Activated CD4-positive, alpha-beta T cell treated with anti-CD3 and anti-CD28 coated beads, Interleukin-2, amount 50 U/mL, for 4 hours (primary cell): ENCODE results near the gene SSR4.

Source experiments
- DNase-seq, 2 experiments: peaks; one replicate each; pipeline ENCODE4 v3.0.0-alpha.2; 2020

Gene SSR4

DNA sequence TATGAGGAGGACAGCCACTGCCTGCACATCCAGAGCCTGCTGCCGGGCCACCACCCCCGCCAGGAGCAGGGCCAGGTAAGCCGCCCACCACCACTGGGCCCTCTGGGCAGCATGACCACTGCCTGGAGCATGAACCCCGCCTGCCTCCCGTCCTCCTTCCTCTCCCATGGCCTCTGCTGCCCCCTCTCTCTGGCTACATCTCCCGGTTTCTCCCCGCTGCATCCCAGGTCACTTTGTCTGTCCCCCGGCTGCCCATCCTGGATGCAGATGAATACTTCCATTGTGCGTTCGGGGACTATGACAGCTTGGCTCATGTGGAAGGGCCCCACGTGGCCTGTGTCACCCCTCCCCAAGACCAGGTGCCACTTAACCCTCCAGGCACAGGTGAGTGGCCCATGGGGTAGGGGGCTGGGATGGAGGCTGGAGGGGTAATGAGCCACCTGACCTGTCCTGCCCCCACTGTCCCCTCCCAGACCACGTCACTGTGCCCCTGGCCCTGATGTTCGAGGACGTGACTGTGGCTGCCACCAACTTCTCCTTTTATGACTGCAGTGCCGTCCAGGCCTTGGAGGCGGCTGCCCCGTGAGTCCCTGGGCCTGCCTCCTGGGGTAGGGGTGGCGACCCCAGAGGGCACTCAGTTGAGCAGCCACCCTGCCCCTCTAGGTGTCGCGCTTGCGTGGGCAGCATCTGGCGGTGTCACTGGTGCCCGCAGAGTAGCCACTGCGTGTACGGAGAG is 24.4 kb upstream of the SSR4 start:
- DNase-seq: no peak

DNA sequence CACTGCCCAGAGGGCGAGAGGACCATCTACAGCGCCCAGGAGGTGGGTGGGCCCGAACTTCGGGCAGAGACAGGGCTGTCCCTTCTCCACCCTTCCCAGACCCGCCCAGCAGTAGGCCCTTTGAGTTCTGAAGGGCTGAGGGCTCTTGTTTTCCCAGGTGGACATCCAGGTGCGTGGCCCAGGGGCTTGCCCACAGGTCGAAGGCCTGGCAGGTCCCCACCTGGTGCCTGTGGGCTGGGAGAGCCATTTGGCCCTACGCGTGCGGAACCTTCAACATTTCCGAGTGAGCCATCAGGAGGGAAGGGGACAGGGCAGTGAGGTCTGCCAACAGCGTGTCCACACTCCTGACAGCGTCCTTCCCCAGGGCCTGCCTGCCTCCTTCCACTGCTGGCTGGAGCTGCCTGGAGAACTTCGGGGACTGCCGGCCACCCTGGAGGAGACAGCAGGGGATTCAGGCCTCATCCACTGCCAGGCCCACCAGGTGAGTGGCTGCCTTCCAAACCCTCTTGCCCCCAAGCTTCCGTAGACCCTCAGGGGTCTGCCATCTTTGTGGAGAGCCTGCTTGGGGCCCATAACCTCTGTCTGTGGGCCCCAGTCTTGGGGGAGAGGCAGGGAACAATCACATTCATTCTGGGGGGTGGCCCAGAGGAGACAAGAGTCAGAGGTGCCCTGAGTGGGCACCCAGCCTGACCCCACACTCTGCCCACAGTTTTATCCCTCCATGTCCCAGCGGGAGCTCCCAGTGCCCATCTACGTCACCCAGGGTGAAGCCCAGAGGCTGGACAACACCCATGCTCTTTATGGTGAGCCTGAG is 23.7 kb upstream of the SSR4 start:
- no peak for DNase-seq

DNA sequence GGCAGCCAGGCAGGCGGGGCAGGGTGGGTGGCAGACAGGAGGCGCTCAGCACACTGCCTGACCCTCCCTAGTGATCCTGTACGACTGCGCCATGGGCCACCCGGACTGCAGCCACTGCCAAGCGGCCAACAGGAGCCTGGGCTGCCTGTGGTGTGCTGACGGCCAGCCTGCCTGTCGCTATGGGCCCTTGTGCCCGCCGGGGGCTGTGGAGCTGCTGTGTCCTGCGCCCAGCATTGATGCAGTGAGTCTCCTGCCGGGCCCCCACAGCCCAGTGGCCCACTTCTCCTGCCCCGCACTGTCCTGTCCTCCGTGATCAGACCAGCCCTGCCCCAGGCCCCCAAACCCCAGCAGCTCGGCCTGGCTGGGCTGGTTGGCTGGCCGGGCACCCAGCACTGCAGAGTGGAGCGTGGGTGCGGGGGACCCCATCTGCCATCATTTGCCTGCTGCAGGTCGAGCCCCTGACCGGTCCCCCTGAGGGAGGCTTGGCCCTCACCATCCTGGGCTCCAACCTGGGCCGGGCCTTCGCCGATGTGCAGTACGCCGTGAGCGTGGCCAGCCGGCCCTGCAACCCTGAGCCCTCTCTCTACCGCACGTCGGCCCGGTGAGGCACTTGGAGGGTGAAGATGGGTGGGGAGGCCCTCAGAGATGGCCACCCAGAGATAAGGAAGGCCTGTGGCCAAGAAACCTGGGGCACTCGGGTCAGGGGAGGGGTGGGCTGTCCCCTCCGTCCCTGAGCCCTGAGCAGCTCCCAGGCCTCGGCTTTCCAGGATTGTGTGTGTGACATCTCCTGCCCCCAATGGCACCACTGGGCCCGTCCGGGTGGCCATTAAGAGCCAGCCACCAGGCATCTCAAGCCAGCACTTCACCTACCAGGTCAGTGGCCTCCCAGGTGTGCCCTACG is 22.8 kb upstream of the SSR4 start:
- no peak for DNase-seq

DNA sequence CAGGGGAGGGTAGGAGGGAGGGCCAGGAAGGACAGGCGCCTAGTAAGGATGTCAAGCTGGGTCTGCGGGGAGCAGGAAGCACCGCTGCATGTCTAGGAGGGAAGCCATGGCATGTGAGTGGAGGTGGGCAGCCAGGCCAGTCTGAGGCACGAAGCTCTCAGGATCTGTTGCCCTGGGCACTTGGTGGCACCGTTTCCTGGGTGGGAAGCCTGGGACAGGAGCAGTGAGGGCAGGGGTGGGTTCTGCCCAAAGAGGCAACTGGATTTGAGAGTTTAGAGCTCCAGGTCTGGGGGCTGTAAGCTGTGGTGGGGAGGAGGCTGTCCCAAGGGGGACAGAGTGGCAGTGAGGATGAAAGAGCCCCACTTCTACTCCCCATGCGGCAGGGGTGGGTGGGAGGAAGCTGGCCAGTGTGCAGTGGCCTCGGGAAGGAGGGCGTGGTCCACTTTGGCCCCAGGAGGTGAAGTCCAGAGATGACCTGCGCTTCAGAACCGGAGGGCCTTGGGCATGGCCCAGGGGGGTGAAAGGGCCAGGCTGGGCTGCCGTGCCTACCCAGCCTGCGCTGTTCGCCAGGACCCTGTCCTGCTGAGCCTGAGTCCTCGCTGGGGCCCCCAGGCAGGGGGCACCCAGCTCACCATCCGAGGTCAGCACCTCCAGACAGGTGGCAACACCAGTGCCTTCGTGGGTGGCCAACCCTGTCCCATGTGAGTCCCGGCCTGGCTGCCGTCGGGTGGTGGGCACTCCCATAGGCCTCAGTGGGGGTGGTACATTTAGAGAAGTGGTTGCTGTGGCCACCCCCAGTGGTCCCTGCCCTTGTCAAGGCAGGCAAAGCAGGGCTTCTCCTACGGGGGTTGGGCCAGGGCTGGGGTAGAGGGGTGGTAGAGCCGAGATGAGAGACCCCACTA is 21.9 kb upstream of the SSR4 start:
- DNase-seq: no peak

DNA sequence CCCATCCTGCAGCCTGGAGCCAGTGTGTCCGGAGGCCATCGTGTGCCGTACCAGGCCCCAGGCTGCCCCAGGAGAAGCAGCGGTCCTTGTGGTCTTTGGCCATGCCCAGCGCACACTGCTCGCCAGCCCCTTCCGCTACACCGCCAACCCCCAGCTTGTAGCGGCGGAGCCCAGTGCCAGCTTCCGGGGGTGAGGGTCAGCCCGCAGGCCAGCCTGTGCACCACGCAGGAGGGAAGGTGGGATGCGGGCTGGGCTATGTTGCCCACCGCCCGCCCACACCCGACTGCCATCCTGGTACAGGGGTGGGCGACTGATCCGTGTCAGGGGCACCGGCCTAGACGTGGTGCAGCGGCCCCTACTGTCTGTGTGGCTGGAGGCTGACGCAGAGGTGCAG is 21.3 kb upstream of the SSR4 start:
- no peak for DNase-seq

DNA sequence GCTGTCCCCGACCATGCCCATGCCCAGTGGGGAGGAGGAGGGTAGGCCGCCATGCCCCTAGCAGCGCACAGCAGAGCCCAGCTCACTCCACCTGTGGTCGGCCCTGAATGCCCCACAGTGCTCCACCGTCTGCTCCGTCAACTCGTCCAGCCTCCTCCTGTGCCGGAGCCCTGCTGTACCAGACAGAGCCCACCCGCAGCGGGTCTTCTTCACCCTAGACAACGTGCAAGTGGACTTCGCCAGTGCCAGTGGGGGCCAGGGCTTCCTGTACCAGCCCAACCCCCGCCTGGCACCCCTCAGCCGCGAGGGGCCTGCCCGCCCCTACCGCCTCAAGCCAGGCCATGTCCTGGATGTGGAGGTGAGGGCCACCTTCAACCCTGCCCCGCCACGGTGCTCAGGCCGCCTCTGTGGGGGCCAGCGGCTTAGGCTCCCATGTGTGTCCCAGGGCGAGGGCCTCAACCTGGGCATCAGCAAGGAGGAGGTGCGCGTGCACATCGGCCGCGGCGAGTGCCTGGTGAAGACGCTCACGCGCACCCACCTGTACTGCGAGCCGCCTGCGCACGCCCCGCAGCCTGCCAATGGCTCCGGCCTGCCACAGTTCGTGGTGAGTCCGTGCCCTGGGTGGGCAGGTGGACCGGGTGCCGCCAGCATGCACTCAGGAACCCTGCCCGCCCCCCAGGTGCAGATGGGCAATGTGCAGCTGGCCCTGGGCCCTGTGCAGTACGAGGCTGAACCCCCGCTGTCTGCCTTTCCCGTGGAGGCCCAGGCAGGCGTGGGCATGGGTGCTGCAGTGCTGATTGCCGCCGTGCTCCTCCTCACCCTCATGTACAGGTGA is 20.5 kb upstream of the SSR4 start:
- DNase-seq: no peak

DNA sequence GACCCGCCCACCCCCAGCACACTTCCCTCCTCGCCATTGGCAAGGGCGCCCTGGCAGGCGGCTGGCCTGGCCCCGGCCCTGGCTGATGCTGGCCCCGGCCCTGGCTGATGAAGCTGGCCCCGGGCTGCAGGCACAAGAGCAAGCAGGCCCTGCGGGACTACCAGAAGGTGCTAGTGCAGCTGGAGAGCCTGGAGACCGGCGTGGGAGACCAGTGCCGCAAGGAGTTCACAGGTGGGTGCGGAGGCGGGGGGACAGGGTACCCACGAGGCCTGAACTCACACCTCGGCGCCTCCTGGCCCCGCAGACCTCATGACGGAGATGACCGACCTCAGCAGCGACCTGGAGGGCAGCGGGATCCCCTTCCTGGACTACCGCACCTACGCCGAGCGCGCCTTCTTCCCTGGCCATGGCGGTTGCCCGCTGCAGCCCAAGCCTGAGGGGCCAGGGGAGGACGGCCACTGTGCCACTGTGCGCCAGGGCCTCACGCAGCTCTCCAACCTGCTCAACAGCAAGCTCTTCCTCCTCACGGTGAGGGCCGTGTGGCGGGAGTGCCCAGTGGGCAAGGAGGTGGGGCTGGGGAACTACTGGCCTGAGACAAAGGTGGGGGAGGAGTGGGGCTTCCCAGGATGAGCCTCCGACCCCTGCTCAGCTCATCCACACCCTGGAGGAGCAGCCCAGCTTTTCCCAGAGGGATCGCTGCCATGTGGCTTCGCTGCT is 19.7 kb upstream of the SSR4 start:
- DNase-seq: no peak

DNA sequence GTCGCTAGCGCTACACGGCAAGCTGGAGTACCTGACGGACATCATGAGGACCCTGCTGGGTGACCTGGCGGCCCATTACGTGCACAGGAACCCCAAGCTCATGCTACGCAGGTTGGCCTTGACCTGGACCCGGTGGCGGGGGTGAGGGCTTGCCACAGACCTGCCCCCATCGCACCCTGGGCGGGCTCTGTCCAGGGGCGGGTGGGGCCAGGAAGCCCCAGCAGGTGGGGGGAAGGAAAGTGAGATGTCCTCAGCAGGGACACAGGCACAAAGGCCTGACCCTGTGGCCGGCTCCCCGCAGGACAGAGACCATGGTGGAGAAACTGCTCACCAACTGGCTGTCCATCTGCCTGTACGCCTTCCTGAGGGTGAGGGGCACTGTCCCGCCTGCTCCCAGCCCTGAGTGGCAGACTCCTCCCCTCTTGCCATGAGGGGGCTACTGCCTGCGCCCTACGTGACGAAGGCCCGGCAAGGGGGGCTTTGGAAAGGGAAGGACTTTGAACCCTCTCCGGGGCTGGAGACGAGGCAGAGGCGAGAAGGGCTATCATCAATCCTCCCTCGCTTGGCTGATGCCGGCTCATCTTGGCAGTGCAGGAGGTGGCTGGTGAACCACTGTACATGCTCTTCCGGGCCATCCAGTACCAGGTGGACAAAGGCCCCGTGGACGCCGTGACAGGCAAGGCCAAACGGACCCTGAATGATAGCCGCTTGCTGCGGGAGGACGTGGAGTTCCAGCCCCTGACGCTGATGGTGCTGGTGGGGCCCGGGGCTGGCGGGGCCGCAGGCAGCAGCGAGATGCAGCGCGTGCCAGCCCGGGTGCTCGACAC is 19.0 kb upstream of the SSR4 start:
- DNase-seq: no peak

DNA sequence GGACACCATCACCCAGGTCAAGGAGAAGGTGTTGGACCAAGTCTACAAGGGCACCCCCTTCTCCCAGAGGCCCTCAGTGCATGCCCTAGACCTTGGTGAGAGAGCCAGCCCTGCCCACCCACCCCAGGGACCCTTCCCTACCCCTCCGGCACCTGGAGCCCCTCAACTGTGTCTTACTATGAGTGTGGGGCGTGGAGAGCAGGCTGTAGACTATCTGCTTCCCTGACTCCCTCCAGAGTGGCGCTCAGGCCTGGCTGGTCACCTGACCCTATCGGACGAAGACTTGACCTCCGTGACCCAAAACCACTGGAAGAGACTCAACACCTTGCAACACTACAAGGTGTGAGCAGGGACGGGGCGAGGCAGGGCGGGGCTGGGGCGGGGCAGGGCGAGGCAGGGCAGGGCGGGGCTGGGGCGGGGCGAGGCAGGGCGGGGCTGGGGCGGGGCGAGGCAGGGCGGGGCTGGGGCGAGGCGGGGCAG is 18.3 kb upstream of the SSR4 start:
- DNase-seq: no peak

DNA sequence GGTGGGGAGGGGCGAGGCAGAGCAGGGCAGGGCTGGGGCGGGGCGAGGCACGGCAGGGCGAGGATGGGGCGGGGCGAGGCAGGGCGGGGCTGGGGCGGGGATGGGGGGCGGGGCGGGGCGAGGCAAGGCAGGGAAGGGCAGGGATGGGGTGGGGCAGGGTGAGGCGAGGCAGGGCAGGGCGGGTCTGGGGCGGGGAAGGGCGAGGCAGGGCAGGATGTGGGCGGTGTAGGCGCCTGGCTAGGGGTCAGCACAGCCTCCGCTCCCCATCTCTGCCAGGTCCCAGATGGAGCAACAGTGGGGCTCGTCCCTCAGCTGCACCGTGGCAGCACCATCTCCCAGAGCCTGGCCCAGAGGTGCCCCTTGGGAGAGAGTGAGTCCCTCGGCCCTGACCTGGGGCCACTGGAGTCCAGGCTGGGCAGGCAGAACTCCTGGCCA is 17.8 kb upstream of the SSR4 start:
- no peak for DNase-seq

DNA sequence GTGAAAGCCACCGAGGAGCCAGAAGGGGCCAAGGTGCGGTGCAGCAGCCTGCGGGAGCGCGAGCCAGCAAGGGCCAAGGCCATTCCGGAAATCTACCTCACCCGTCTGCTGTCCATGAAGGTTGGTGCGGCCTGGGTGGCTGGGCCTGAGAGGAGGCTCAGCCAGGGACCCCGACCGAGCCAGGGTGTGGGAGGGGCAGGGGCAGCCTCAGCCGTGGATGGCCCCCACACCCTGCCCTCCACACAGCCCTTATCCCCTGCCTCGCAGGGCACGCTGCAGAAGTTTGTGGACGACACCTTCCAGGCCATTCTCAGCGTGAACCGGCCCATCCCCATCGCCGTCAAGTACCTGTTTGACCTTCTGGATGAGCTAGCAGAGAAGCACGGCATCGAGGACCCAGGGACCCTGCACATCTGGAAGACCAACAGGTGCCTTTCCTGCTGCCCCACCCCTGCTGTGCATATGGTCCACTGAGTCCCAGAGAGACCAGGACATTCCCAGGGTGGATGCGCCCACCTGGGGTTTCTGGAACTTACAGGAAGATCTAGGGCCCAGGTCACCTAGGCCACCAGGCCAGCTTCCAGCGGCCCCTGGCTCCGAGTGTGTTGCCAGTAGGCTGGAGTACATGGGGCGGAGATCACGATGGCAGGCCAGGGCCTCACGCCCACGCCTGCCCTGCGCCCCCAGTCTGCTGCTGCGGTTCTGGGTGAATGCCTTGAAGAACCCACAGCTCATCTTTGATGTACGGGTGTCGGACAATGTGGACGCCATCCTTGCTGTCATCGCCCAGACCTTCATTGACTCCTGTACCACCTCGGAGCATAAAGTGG is 17.0 kb upstream of the SSR4 start:
- no peak for DNase-seq

DNA sequence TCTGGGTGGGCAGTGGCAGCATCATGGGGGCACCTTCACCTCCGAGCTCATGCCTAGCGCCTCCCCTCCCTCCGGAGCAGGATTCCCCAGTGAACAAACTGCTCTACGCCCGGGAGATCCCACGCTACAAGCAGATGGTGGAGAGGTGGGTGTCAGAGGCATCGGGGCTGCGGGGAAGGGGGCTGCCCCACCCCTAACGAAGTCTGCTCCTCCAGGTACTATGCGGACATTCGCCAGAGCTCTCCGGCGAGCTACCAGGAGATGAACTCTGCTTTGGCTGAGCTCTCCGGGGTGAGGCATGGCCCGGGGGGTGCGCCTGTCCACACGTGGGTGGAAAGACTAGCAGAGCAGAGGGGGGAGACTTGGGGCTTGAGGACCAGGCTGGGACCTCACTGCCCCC is 16.3 kb upstream of the SSR4 start:
- DNase-seq: no peak

DNA sequence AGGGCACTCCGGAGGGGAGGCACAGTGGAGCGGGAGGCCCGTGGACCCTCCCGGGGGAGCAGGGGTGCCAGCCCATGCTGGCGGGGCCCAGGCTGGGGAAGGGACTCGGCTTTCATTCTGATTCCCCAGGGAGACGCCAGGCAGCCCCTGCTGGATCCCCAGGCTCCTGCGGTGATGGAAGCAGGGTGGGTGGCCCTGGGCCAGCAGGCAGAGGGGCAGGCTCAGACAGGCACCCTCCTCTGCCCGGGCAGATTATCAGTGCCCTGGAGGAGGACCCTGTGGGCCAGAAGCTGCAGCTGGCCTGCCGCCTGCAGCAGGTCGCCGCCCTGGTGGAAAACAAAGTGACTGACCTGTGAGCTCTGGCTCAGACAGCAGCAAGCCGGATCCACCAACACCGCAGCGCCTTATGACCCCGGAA is 15.8 kb upstream of the SSR4 start:
- no peak for DNase-seq

DNA sequence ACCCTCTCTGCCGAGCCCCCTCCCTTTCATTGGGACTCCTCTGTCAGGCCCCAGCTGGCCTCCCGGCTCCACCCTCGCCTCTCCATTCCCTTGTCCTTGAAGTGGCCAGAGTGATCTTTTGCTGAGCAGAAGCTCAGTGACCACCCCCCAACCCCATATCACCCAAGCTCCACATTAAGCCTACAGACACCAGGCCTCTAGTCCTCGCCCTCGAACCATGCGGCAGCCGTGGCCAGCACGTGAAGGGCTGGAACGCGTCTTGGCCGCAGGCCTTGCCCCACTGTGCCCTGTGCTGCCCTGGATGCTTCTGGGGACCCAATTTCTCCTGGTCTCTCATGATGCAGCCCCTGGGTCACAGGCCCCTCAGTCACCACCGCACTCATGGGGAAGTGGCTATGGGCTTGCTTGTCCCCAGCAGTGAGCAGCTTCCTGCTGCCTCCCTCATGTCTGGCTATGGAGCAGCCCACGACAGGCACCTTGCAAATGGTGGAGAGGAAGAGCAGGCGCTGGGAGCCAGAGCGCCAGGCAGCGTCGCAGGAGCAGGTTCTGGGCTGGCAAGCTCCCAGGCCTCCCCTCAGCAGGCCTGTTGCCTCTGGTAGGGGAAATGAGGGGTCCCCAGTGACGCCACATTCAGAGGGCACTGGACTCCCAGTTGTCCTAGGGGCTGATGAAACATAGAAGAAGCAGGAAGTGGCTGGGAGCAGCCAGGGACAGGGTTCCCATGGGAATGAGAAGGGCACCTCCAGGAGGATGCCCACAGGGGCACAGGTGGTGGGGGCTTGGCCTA is 14.4 kb upstream of the SSR4 start:
- no peak for DNase-seq

DNA sequence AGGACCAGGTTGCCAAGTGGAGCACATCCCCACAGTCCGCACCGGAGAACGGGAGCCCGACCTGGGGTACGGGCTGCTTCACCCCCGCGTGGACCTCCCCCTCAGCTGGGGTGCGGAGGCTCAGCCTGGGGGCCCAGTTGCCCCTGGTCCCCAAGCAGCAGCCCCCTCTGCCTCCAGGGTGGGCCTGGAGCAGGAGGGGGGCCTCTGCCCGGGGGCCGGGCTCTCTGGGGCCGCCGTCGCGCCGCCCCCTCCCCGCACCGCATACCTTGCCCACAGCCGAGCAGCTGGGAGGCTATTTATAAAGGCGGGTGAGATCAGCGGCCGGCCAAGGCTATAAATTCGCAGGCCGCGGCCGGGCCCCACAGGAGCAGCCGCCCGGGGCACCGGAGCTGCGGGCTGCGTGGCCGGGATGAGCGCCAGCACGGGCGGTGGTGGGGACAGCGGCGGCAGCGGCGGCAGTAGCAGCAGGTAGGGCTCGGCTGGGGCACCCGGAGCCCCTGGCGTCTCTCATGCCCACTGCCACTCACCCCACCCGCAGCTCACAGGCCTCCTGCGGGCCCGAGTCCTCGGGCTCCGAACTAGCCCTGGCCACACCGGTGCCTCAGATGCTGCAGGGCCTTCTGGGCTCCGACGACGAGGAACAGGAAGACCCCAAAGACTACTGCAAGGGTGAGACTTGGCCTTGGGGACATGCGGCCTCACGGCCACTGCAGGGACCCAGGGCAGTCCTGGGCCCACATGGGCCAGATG is 13.6 kb upstream of the SSR4 start, which contains the start of gene SRPK3:
Gene SRPK3 (plus strand): TSS at position 364 of the 750 bp plus-strand sequence. CDS start 46 bp downstream, at position 410.
- no peak for DNase-seq

DNA sequence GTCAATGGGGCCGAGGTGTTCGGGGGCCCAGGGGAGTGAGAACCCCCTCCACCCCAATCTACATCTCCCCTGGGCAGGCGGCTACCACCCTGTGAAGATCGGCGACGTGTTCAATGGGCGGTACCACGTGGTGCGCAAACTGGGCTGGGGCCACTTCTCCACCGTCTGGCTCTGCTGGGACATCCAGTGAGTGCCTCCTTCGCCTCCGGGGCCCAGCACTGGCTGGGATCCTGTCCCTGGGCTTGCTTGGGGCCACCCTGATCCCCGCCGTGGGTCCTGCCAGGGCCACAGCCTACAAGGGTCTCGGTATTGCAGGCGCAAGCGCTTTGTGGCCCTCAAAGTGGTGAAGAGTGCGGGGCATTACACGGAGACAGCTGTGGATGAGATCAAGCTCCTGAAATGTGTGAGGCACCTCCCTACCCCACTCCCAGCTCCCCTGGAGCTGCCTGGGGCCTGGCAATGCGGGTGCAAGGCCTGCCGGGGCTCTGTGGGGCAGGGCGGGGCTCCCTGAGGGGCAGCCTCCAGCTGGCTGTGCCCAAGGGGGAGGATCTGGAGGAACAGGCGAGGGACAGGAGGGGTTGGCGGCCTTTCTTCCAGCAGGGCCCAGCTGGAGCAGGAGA is 12.9 kb upstream of the SSR4 start:
- no peak for DNase-seq
